Type B pancreatic cell (in vitro differentiated cells): ENCODE data around the gene DAZAP1. TPM values are rescaled to one million over a fixed set of nuclear protein-coding genes. Genes with fewer than 3 reads are reported as not detected.

Experiments
- DNase-seq: peaks from one replicate; pipeline ENCODE4 v3.0.0; 2021; ENCODE audit warnings: mixed read lengths; ENCODE audit not compliant: unreplicated experiment; ENCODE audit errors: extremely low spot score
- H3K27ac Mint-ChIP-seq: 2 replicates; pipeline ENCODE4 v1.8.0; 2021; ENCODE audit warnings: mild to moderate bottlenecking, mixed read lengths
- H3K27me3 Mint-ChIP-seq: 2 replicates; pipeline ENCODE4 v1.8.0; 2021; ENCODE audit warnings: mixed read lengths
- H3K36me3 Mint-ChIP-seq: 2 replicates; pipeline ENCODE4 v1.8.0; 2021; ENCODE audit warnings: mixed read lengths
- H3K4me1 Mint-ChIP-seq: one replicate; pipeline ENCODE4 v1.8.0; 2021; ENCODE audit warnings: mixed read lengths; ENCODE audit not compliant: unreplicated experiment
- H3K4me3 Mint-ChIP-seq: 2 replicates; pipeline ENCODE4 v1.8.0; 2021; ENCODE audit warnings: mild to moderate bottlenecking, mixed read lengths
- H3K9me3 Mint-ChIP-seq: 2 replicates; pipeline ENCODE4 v1.8.0; 2021; ENCODE audit warnings: mixed read lengths
- total RNA-seq: library from RNA; stranded (reverse); gene quantifications from 2 replicates; pipeline ENCODE4 v1.2.1, GENCODE V29; 2021; ENCODE audit warnings: low replicate concordance
- TF ChIP-seq, protein P1 (sequence below): fragments of 200-600 bp; sonication (generic); conservative IDR thresholded peaks from 2 replicates; pipeline ENCODE4 v1.5.0; 2021; ENCODE audit warnings: antibody characterized with exemption, mild to moderate bottlenecking

Gene DAZAP1
- total RNA-seq, 1 donor from 2014 or later: 124 TPM

- H3K27ac Mint-ChIP-seq: peak overlapping the region; percentile 79
- H3K4me3 Mint-ChIP-seq: peak overlapping the region; percentile 96
- no peak for DNase-seq
- H3K27me3 Mint-ChIP-seq: peaks cover 3% of the 10 kb centered on the region
- no peaks in the 10 kb centered on the region for H3K9me3 Mint-ChIP-seq
- peaks cover 3% of the 10 kb centered on the region for H3K36me3 Mint-ChIP-seq
- peaks cover 32% of the 10 kb centered on the region for H3K4me1 Mint-ChIP-seq
- TF ChIP-seq, protein P1, sequence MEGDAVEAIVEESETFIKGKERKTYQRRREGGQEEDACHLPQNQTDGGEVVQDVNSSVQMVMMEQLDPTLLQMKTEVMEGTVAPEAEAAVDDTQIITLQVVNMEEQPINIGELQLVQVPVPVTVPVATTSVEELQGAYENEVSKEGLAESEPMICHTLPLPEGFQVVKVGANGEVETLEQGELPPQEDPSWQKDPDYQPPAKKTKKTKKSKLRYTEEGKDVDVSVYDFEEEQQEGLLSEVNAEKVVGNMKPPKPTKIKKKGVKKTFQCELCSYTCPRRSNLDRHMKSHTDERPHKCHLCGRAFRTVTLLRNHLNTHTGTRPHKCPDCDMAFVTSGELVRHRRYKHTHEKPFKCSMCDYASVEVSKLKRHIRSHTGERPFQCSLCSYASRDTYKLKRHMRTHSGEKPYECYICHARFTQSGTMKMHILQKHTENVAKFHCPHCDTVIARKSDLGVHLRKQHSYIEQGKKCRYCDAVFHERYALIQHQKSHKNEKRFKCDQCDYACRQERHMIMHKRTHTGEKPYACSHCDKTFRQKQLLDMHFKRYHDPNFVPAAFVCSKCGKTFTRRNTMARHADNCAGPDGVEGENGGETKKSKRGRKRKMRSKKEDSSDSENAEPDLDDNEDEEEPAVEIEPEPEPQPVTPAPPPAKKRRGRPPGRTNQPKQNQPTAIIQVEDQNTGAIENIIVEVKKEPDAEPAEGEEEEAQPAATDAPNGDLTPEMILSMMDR: no peak
Observed at GRCh38 chr19:1410136-1410786, 2.9 kb downstream of the DAZAP1 start.

- H3K27me3 Mint-ChIP-seq: peaks cover 4% of the 10 kb centered on the region
- DNase-seq: no peak
- TF ChIP-seq, protein P1: no peak
- peak overlapping the region; percentile 79 for H3K27ac Mint-ChIP-seq
- no peaks in the 10 kb centered on the region for H3K9me3 Mint-ChIP-seq
- H3K36me3 Mint-ChIP-seq: peaks cover 3% of the 10 kb centered on the region
- H3K4me1 Mint-ChIP-seq: peaks cover 37% of the 10 kb centered on the region
- H3K4me3 Mint-ChIP-seq: peak overlapping the region; percentile 96
Observed at GRCh38 chr19:1410789-1411188, 3.4 kb downstream of the DAZAP1 start.

DNA sequence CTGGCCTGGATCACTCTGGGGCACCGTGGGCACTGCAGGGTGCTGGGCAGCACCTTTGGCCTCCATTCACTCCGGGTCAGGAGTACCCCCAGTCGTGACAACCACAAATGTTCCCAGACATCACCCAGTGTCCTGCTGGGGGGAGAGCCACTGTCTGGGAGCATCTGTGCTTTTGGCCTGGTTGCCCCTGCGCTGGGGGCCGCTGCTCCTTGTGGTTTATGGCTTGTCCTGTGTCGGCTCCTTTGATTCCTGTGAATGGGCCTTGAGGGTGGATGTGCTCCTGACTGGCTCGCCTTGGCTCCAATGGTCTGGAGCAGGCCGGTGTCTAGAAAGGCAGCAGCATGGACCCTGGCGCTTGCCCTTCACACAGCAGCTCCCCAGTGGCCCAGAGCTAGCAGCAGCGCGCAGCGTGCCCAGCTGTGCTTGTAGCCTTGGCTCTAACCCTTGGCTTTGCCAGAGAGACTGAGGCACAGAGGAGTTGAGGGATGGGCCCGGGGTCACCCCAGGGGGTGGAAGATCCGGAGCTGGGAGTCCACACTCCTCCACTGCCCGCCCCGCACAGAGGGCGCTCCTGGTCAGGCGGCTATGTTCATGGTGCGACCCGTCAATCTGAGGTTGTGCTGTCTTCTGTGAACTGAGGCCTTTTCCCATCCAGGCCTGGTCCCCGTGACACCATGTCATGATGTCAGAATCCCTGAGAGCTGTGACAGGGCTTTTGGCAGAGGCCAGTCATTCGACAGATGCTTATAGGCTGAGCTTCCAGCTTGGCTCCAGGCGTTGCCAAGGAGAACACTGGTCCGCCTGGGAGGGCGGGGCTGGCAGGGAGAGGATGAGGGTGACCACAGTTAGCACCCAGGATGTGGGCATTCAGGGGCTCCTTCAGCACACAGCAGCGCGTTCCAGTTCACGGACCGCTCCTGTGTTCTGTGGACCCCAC is 4.1 kb downstream of the DAZAP1 start:
- no peak for DNase-seq
- H3K36me3 Mint-ChIP-seq: peaks cover 3% of the 10 kb centered on the region
- no peak overlapping the region for H3K4me3 Mint-ChIP-seq
- H3K4me1 Mint-ChIP-seq: peaks cover 41% of the 10 kb centered on the region
- H3K27ac Mint-ChIP-seq: peak overlapping the region; percentile 63
- H3K9me3 Mint-ChIP-seq: no peaks in the 10 kb centered on the region
- TF ChIP-seq, protein P1: no peak
- H3K27me3 Mint-ChIP-seq: peaks cover 4% of the 10 kb centered on the region

- Mint-ChIP-seq H3K27ac (peak overlapping the region; percentile 63), H3K9me3 (no peaks in the 10 kb centered on the region), H3K4me1 (peaks cover 42% of the 10 kb centered on the region), H3K4me3 (no peak overlapping the region), H3K36me3 (peaks cover 3% of the 10 kb centered on the region), H3K27me3 (peaks cover 4% of the 10 kb centered on the region)
- TF ChIP-seq, protein P1: no peak
- no peak for DNase-seq
Observed at GRCh38 chr19:1412323-1412923, 5.0 kb downstream of the DAZAP1 start.

GRCh38 chr19:1412995-1413800 is 5.8 kb downstream of the DAZAP1 start:
- H3K9me3 Mint-ChIP-seq: no peaks in the 10 kb centered on the region
- peak overlapping the region; percentile 25 for H3K4me3 Mint-ChIP-seq
- peaks cover 3% of the 10 kb centered on the region for H3K36me3 Mint-ChIP-seq
- TF ChIP-seq, protein P1: no peak
- H3K4me1 Mint-ChIP-seq: peaks cover 47% of the 10 kb centered on the region
- no peak for DNase-seq
- H3K27ac Mint-ChIP-seq: peak overlapping the region; percentile 88
- peaks cover 4% of the 10 kb centered on the region for H3K27me3 Mint-ChIP-seq
